Fibroblast of pulmonary artery (primary cell): ENCODE data around the gene CEP350.

Source experiments
- DNase-seq: peaks from one replicate; pipeline ENCODE4 v3.0.0-alpha.2; 2010; ENCODE audit warnings: low read depth
- H3K4me3 ChIP-seq: replicated peaks from 2 replicates; pipeline ENCODE4 v1.5.1; 2011; ENCODE audit warnings: low read depth, mild to moderate bottlenecking, control low read depth, low read length, moderate library complexity
- CTCF ChIP-seq: IDR thresholded peaks from 2 replicates; pipeline ENCODE4 v1.5.1; 2011; ENCODE audit warnings: mild to moderate bottlenecking, control low read depth, low read length, inconsistent platforms; ENCODE audit errors: missing control alignments

Gene CEP350

GRCh38 chr1:180026556-180026955 lies 71.9 kb downstream of the CEP350 start:
- no peak overlapping the region for H3K4me3 ChIP-seq
- peak; percentile 73 for DNase-seq
- no peak for TF ChIP-seq CTCF

- no peak overlapping the region for H3K4me3 ChIP-seq
- no peak for TF ChIP-seq CTCF
- DNase-seq, result peak; percentile 92
Observed at GRCh38 chr1:180027949-180028445, 73.4 kb downstream of the CEP350 start.

GRCh38 chr1:180028864-180029263 lies 74.3 kb downstream of the CEP350 start:
- peak; percentile 28 for TF ChIP-seq CTCF
- peak; percentile 14 for DNase-seq
- H3K4me3 ChIP-seq, result no peak overlapping the region

- no peak for TF ChIP-seq CTCF
- no peak for DNase-seq
- no peak overlapping the region for H3K4me3 ChIP-seq
Observed at GRCh38 chr1:180029524-180030135, 75.0 kb downstream of the CEP350 start.

GRCh38 chr1:180031664-180032063 lies 77.1 kb downstream of the CEP350 start:
- no peak overlapping the region for H3K4me3 ChIP-seq
- TF ChIP-seq CTCF, result no peak
- no peak for DNase-seq

- no peak for TF ChIP-seq CTCF
- H3K4me3 ChIP-seq, result no peak overlapping the region
- no peak for DNase-seq
Observed at GRCh38 chr1:180033390-180033789, 78.8 kb downstream of the CEP350 start.

- TF ChIP-seq CTCF, result no peak
Observed at GRCh38 chr1:180040034-180040433, 85.4 kb downstream of the CEP350 start.

More at GRCh38 chr1:180040034-180040433, 85.4 kb downstream of the CEP350 start:
- no peak overlapping the region for H3K4me3 ChIP-seq
- peak; percentile 70 for DNase-seq
